Measurements from ENCODE around the gene ANKRD33B. TPM values are rescaled to one million over a fixed set of nuclear protein-coding genes. Genes with fewer than 3 reads are reported as not detected.

ANKRD33B gene
- total RNA-seq, 1 donor, result 2.6 TPM

DNA sequence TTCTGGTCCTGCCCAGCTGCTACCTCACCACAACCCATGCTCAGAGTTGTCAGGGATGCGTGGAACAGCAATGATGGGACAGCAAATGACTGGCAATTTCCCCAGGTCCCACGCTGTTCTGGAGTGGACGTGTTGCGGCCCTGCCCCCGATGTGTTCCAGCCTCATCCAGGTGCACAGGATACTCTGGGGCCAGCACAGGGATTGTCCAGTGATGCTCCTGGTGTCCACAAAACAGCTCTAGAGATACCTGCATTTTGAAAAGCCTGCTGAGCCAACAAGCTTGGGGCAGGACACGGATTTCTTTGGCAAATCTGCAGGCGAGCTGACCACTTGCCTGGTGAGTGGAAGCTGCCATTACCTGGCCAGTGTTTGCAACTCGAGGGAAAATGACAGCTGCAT is 88.7 kb downstream of the ANKRD33B start:
- H3K4me3 ChIP-seq (ENCODE audit: low read depth, low read length), result no peak overlapping the region
- DNase-seq (ENCODE audit: low read depth), result no peak
- TF ChIP-seq, protein P1, sequence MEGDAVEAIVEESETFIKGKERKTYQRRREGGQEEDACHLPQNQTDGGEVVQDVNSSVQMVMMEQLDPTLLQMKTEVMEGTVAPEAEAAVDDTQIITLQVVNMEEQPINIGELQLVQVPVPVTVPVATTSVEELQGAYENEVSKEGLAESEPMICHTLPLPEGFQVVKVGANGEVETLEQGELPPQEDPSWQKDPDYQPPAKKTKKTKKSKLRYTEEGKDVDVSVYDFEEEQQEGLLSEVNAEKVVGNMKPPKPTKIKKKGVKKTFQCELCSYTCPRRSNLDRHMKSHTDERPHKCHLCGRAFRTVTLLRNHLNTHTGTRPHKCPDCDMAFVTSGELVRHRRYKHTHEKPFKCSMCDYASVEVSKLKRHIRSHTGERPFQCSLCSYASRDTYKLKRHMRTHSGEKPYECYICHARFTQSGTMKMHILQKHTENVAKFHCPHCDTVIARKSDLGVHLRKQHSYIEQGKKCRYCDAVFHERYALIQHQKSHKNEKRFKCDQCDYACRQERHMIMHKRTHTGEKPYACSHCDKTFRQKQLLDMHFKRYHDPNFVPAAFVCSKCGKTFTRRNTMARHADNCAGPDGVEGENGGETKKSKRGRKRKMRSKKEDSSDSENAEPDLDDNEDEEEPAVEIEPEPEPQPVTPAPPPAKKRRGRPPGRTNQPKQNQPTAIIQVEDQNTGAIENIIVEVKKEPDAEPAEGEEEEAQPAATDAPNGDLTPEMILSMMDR (IDR thresholded peaks at IDR 0.05; ENCODE audit: insufficient read depth, low read depth, low read length), result no peak

DNA sequence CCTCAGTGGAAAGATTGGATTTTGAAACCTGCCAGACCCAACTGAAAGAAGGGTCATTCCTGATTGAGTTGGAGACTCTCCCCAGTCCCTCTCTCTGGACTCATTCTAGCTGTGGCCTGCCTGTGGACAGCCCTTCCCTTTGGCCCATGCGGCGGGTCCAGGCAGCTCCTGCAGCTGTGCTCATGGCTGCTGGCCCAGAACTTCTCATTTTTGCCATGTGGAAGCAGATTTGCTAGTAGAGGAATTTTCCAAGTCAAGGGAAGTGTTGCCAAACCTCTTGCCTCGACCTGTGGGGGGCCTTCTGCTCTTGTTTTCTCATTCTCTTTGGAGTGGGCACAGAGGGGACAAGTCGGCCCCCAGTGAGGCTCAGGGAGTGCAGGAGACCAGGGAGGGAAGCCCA is 89.2 kb downstream of the ANKRD33B start:
- TF ChIP-seq, protein P1 (IDR thresholded peaks at IDR 0.05; ENCODE audit: insufficient read depth, low read depth, low read length), result no peak
- no peak overlapping the region for H3K4me3 ChIP-seq (ENCODE audit: low read depth, low read length)
- peak; percentile 21 for DNase-seq (ENCODE audit: low read depth)

DNA sequence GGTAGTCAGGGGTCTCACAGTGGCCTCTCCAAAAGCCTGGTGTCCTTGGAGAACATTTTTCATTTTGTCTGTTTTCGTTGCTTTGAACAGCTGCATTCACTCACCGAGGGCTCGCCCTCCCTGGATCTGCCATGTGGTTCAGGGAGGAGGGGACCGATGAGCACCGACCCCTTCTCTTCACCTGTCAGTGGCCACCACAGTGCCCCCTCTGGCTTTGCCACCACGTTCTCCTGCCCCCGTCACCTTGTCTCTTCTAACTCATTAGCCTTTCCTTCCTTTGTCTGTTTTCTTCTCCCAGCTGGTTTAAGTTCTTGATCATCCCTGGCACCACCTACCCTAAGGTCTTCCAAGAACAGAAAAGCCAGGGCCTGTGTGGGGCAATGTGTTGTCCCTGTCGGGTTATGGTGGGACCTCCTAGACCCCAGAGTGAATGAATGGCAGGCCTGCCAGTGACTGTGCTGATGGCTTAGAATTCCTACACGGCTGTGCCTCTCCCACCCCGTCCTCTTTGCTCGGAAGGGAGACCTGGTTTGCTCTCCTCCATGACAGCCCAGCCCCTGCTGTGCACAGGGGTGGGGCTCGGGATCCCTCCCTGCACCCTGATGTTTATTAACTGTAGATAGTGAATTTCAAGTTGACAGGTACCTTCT is 90.0 kb downstream of the ANKRD33B start:
- no peak for DNase-seq (ENCODE audit: low read depth)
- TF ChIP-seq, protein P1 (IDR thresholded peaks at IDR 0.05; ENCODE audit: insufficient read depth, low read depth, low read length), result no peak
- no peak overlapping the region for H3K4me3 ChIP-seq (ENCODE audit: low read depth, low read length)

DNA sequence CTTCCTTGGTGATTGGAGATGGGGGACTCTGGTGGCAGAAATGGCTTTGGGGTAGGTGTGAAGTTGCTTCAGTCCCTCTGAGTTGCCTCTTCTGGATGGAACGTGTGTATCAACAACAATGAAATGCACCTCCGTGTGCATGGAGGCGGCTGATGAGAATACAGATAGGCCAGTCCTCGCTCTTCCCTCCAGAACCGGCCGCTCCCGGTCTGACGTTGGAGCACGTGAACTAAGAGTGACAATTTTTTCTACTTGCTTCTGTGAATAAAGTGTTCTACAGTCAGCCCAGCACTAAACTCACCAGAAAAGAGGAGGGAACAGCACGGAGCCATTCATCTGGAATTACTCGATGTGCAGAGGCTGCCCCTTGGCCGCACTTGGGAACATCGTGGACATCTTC is 90.7 kb downstream of the ANKRD33B start:
- TF ChIP-seq, protein P1 (IDR thresholded peaks at IDR 0.05; ENCODE audit: insufficient read depth, low read depth, low read length), result no peak
- H3K4me3 ChIP-seq (ENCODE audit: low read depth, low read length), result no peak overlapping the region
- DNase-seq (ENCODE audit: low read depth), result no peak

DNA sequence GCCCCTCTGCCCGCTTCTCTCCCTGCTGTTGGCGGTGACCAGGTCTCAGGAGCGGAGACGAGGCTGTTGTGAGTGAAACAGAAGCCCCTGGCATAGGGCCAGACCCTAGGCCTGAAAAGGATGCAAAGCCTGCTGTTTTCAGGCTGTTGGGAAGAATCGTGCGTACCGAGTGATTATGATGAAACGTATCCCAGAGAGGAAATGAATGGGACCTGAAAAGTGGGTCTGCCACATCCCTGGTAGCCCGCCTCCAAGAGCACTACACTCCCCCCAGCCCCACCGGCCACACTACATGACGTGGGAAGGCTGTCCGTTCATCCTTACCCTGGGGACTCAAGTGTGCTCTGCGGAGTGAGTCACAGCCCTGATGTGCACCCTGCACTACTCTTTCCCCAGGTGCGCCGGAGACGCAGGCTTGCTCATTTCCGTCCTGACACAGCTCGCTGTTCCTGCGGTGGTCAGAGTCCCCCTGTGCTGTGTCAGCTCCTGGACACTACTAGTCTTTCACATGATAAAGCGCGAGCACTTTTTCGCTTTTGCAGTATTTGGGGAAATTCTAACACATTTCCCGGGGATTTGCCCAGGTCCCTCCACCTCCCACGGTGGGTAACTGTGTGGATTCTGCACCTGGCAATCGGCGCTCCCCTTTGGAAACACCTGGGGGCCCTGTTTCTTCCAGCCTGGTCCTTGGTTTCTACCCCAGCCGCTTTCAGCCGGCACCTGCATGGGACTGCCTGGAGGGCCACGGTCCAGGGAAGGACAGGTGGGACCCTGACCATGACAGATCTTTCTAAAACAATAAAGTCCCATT is 91.5 kb downstream of the ANKRD33B start:
- H3K4me3 ChIP-seq (ENCODE audit: low read depth, low read length), result no peak overlapping the region
- DNase-seq (ENCODE audit: low read depth), result no peak
- TF ChIP-seq, protein P1 (IDR thresholded peaks at IDR 0.05; ENCODE audit: insufficient read depth, low read depth, low read length), result no peak

DNA sequence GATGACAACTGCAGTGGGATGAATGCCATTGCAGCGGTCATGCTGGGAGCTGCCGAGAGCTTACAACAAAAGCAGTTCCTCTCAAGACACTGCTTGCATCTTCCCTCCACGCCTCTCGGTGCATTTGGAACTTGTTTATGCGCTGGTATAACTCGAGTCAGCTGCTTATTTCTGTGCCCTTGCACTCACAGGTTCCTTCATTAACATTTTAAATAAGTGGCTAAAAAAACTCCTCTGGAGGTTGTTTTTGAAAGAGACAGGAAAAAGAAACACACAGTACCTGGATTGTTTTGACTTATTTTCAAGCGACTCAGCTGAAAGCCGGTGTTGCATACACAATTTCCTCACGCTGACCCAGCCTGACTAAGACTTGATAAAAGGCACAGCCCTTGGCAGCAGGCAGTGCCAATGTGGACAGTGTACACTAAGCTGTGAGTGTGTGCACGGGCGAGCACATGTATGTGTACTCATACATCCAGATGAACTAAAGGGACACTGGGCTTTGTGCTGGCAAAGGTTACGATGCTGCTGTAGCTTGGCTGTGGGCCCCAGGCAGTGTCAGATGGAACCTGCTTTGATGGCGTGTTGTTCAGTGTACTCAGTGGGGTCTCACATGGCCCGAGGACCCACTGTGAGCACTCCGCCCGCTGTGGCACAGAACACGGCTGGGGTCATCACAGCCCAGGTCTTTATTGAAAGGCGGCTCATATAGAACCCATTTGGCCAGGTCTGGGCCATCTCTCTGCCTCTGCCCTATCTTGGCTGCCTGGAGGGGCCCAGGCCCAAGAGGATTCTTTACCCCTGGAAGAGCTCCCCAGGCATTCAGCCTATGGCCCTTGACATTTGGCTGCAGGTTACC is 92.3 kb downstream of the ANKRD33B start:
- TF ChIP-seq, protein P1 (IDR thresholded peaks at IDR 0.05; ENCODE audit: insufficient read depth, low read depth, low read length), result no peak
- no peak overlapping the region for H3K4me3 ChIP-seq (ENCODE audit: low read depth, low read length)
- no peak for DNase-seq (ENCODE audit: low read depth)

Measured in fibroblast of villous mesenchyme (primary cell).